Measurements from ENCODE around the gene ZSWIM6. TPM values are rescaled to one million over a fixed set of nuclear protein-coding genes. Genes with fewer than 3 reads are reported as not detected.

ZSWIM6 gene
- total RNA-seq, 4 donors from 2014 or later, result 9.2 to 15.3 (median 11.9) TPM

GRCh38 chr5:61319388-61320146 lies 12.5 kb upstream of the ZSWIM6 start:
- TF ChIP-seq CTCF (IDR thresholded peaks at IDR 0.05; ENCODE audit: low read depth), result no peak

GRCh38 chr5:61320860-61321259 lies 11.2 kb upstream of the ZSWIM6 start:
- no peak for TF ChIP-seq CTCF (IDR thresholded peaks at IDR 0.05; ENCODE audit: low read depth)

GRCh38 chr5:61321669-61322068 lies 10.4 kb upstream of the ZSWIM6 start:
- TF ChIP-seq CTCF (IDR thresholded peaks at IDR 0.05; ENCODE audit: low read depth), result no peak

GRCh38 chr5:61322738-61323725 lies 9.0 kb upstream of the ZSWIM6 start:
- no peak for TF ChIP-seq CTCF (IDR thresholded peaks at IDR 0.05; ENCODE audit: low read depth)

GRCh38 chr5:61327760-61328753 lies 4.0 kb upstream of the ZSWIM6 start:
- TF ChIP-seq CTCF (IDR thresholded peaks at IDR 0.05; ENCODE audit: low read depth), result no peak

- no peak for TF ChIP-seq CTCF (IDR thresholded peaks at IDR 0.05; ENCODE audit: low read depth)
Measured at GRCh38 chr5:61328791-61329549, 3.1 kb upstream of the ZSWIM6 start.
